H9 (cell line): ENCODE measurements around the gene MYH11. TPM values are rescaled to one million over a fixed set of nuclear protein-coding genes. Genes with fewer than 3 reads are reported as not detected.

Experiments used
- DNase-seq: peaks from one replicate; pipeline ENCODE4 v3.0.0-alpha.2; 2017
- H2AFZ ChIP-seq: one replicate; pipeline ENCODE4 v1.6.1; 2013; ENCODE audit warnings: mild to moderate bottlenecking, low read length, control low read depth, moderate library complexity
- H2AK5ac ChIP-seq: 2 replicates; pipeline ENCODE4 v1.6.1; 2013; ENCODE audit warnings: low read length, control low read depth, mixed read lengths; ENCODE audit not compliant: insufficient read length
- H2BK120ac ChIP-seq: one replicate; pipeline ENCODE4 v1.6.1; 2013; ENCODE audit warnings: low read depth, mild to moderate bottlenecking, low read length, control low read depth, inconsistent platforms; ENCODE audit not compliant: poor library complexity, severe bottlenecking
- H2BK12ac ChIP-seq: 2 replicates; pipeline ENCODE4 v1.6.1; 2013; ENCODE audit warnings: low read length, control low read depth, mixed read lengths, low read depth; ENCODE audit not compliant: insufficient read length
- H2BK15ac ChIP-seq: 2 replicates; pipeline ENCODE4 v1.6.1; 2013; ENCODE audit warnings: low read depth, low read length, control low read depth
- H2BK20ac ChIP-seq: one replicate; pipeline ENCODE4 v1.6.1; 2013; ENCODE audit warnings: low read depth, mild to moderate bottlenecking, low read length, control low read depth, inconsistent platforms; ENCODE audit not compliant: poor library complexity, severe bottlenecking
- H2BK5ac ChIP-seq: 2 replicates; pipeline ENCODE4 v1.6.1; 2013; ENCODE audit warnings: low read length, control low read depth, mixed read lengths; ENCODE audit not compliant: insufficient read length
- H3K14ac ChIP-seq: 2 replicates; pipeline ENCODE4 v1.6.1; 2013; ENCODE audit warnings: low read length, control low read depth; ENCODE audit not compliant: insufficient read depth
- H3K18ac ChIP-seq: 2 replicates; pipeline ENCODE4 v1.6.1; 2013; ENCODE audit warnings: low read depth, mild to moderate bottlenecking, mixed read lengths, low read length, control low read depth; ENCODE audit not compliant: insufficient read length
- H3K23ac ChIP-seq: 2 replicates; pipeline ENCODE4 v1.6.1; 2013; ENCODE audit warnings: low read length, control low read depth, mixed read lengths, low read depth; ENCODE audit not compliant: insufficient read length
- H3K23me2 ChIP-seq: 2 replicates; pipeline ENCODE4 v1.6.1; 2013; ENCODE audit warnings: low read depth, mild to moderate bottlenecking, mixed read lengths, low read length, control low read depth; ENCODE audit not compliant: insufficient read length, poor library complexity, severe bottlenecking
- H3K27ac ChIP-seq: 2 replicates; pipeline ENCODE4 v1.5.1; 2013; ENCODE audit warnings: low read length, control low read depth, mixed read lengths, low read depth; ENCODE audit not compliant: insufficient read length
- H3K27me3 ChIP-seq: 2 replicates; pipeline ENCODE4 v1.6.1; 2013; ENCODE audit warnings: low read length, control low read depth, inconsistent platforms; ENCODE audit not compliant: insufficient read depth
- H3K4ac ChIP-seq: 2 replicates; pipeline ENCODE4 v1.6.1; 2013; ENCODE audit warnings: low read depth, mild to moderate bottlenecking, control low read depth, inconsistent platforms, low read length, moderate library complexity
- H3K4me1 ChIP-seq: 2 replicates; pipeline ENCODE4 v1.6.1; 2013; ENCODE audit warnings: low read length, control low read depth, inconsistent platforms; ENCODE audit not compliant: insufficient read depth
- H3K4me2 ChIP-seq: 2 replicates; pipeline ENCODE4 v1.6.1; 2013; ENCODE audit warnings: low read length, control low read depth, mixed read lengths; ENCODE audit not compliant: insufficient read length, insufficient read depth
- H3K56ac ChIP-seq: 2 replicates; pipeline ENCODE4 v1.6.1; 2013; ENCODE audit warnings: low read depth, mild to moderate bottlenecking, mixed read lengths, low read length, control low read depth; ENCODE audit not compliant: insufficient read length
- H3K79me1 ChIP-seq: 2 replicates; pipeline ENCODE4 v1.6.1; 2013; ENCODE audit warnings: low read depth, mild to moderate bottlenecking, moderate library complexity, low read length, control low read depth, inconsistent platforms; ENCODE audit not compliant: insufficient read depth, poor library complexity, severe bottlenecking
- H3K79me2 ChIP-seq: 2 replicates; pipeline ENCODE4 v1.6.1; 2013; ENCODE audit warnings: low read length, control low read depth, inconsistent platforms; ENCODE audit not compliant: insufficient read depth
- H3K9ac ChIP-seq: 2 replicates; pipeline ENCODE4 v1.6.1; 2013; ENCODE audit warnings: low read length, control low read depth, mixed read lengths; ENCODE audit not compliant: insufficient read length; ENCODE audit errors: extremely low read depth
- H3K9me3 ChIP-seq: one replicate; pipeline ENCODE4 v1.6.1; 2013; ENCODE audit warnings: low read depth, low read length, inconsistent platforms; ENCODE audit not compliant: control insufficient read depth
- H3T11ph ChIP-seq: one replicate; pipeline ENCODE4 v1.6.1; 2013; ENCODE audit warnings: mild to moderate bottlenecking, low read length, control low read depth, inconsistent platforms
- H4K20me1 ChIP-seq: one replicate; pipeline ENCODE4 v1.6.1; 2013; ENCODE audit not compliant: control insufficient read depth, insufficient read length, insufficient read depth
- H4K5ac ChIP-seq: 2 replicates; pipeline ENCODE4 v1.6.1; 2013; ENCODE audit warnings: low read depth, mild to moderate bottlenecking, mixed read lengths, low read length, control low read depth; ENCODE audit not compliant: insufficient read length
- H4K8ac ChIP-seq: replicated peaks from 2 replicates; pipeline ENCODE4 v1.6.1; 2013; ENCODE audit warnings: low read length, control low read depth, mixed read lengths, low read depth; ENCODE audit not compliant: insufficient read length
- H4K91ac ChIP-seq: 2 replicates; pipeline ENCODE4 v1.6.1; 2013; ENCODE audit warnings: low read depth, mild to moderate bottlenecking, moderate library complexity, mixed read lengths, low read length, control low read depth; ENCODE audit not compliant: insufficient read length
- H3K27ac Mint-ChIP-seq, 3 experiments: 2 replicates in 2 of 3; 3 replicates in 1 of 3; pipeline ENCODE4 v1.8.0; 2020 to 2021; ENCODE audit warnings: mixed read lengths in 3 of 3, mild to moderate bottlenecking in 1 of 3, moderate library complexity in 1 of 3
- H3K27me3 Mint-ChIP-seq: 2 replicates; pipeline ENCODE4 v1.8.0; 2021; ENCODE audit warnings: low read depth, mild to moderate bottlenecking, moderate library complexity, mixed read lengths
- H3K36me3 Mint-ChIP-seq, 3 experiments: 2 replicates in 2 of 3; 3 replicates in 1 of 3; pipeline ENCODE4 v1.8.0; 2020 to 2021; ENCODE audit warnings: low read depth in 3 of 3, mixed read lengths in 3 of 3; ENCODE audit not compliant: insufficient read depth in 1 of 3
- H3K4me1 Mint-ChIP-seq, 2 experiments: 2 replicates each; pipeline ENCODE4 v1.8.0; 2020; ENCODE audit warnings: mixed read lengths in 2 of 2
- H3K4me3 Mint-ChIP-seq, 2 experiments: 2 replicates in 1 of 2; 3 replicates in 1 of 2; pipeline ENCODE4 v1.8.0; 2020 to 2021; ENCODE audit warnings: mild to moderate bottlenecking in 2 of 2, mixed read lengths in 2 of 2, moderate library complexity in 1 of 2
- H3K9me3 Mint-ChIP-seq, 2 experiments: 2 replicates in 1 of 2; 3 replicates in 1 of 2; pipeline ENCODE4 v1.8.0; 2020; ENCODE audit warnings: mild to moderate bottlenecking in 2 of 2, mixed read lengths in 2 of 2, moderate library complexity in 1 of 2
- CTCF ChIP-seq: fragments of 200-600 bp; sonication (generic); conservative IDR thresholded peaks from 3 replicates; pipeline ENCODE4 v1.8.0; 2021; ENCODE audit warnings: antibody characterized with exemption, mild to moderate bottlenecking
- WGBS: extraction: QIAGEN DNeasy Blood & Tissue Kit; methylation state at CpG from one replicate; pipeline ENCODE4 v1.1.7; 2013; ENCODE audit warnings: missing lambda C conversion rate, low lambda C conversion rate, mixed read lengths; ENCODE audit not compliant: insufficient read length; ENCODE audit errors: extremely low coverage; 5-methylcytosine and 5-hydroxymethylcytosine counted together
- total RNA-seq: library from RNA; stranded (reverse); gene quantifications from 2 replicates; pipeline ENCODE4 v1.2.1, GENCODE V29; 2021

The MYH11 gene
- total RNA-seq, 1 experiment from 2014 or later, result 0.42 TPM

DNA sequence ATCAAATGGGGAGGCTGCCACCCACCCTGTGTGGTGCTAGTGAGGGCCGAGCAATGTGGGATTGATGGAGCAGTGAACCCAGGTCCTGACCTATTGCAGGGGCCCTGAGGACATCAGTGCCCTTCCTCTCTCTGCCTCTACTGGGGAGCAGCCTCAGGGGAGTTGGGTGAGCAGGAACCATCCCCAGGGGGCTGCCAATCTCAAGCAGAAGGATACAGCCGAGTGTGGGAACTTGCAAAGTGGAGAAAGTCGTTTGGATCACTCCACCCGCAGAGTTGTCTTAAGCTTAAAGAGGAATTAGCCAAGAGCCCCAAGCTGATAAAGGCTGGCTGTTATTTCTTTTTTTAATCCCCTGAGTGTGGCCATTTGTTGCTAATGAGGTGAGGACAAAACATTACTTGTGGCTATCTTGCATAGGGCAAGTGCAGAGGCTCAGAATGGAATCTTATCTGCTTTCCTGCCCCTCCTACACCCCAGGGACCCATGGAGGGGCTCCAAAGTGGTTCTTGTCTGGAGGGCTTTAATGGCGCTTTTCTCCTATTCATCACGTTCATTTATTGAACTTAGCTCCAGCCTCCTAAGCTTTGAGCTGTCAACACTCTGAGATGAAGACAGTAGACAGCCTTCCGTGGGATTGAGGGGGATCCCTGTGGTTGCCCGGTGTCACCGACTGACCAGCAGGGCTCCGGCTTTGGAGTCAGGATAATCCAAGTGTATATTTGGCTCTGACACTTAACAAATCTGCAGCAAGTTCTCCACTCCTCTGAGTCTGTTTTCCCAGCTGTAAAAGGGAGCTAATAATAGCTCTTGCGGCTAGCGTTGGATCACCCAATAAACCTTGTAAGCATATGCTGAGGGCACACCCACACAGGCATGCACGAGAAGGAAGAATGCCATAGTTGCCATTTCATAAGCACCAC is 45.1 kb downstream of the MYH11 start:
- H3K27me3 ChIP-seq, result no peaks in the 10 kb centered on the region
- no peak overlapping the region for H2BK20ac ChIP-seq
- H3K4me2 ChIP-seq, result no peak overlapping the region
- peaks cover 15 to 22% of the 10 kb centered on the region in 2 experiments for H3K4me1 Mint-ChIP-seq
- H4K20me1 ChIP-seq, result no peaks in the 10 kb centered on the region
- H3K27ac Mint-ChIP-seq, result no peak overlapping the region
- H3K9me3 ChIP-seq, result no peaks in the 10 kb centered on the region
- H3K56ac ChIP-seq, result no peak overlapping the region
- no peak overlapping the region for H4K5ac ChIP-seq
- DNase-seq, result no peak
- H3K4ac ChIP-seq, result no peak overlapping the region
- H3K36me3 Mint-ChIP-seq, result peaks cover 0 to 5% (median 0%) of the 10 kb centered on the region in 3 experiments; a peak in 2 of 7 replicates
- no peak overlapping the region for H3K9ac ChIP-seq
- H2AK5ac ChIP-seq, result no peak overlapping the region
- H3K18ac ChIP-seq, result no peak overlapping the region
- H3K4me1 ChIP-seq, result no peaks in the 10 kb centered on the region
- peaks cover 13 to 14% of the 10 kb centered on the region in 2 experiments; a peak in 3 of 5 replicates for H3K9me3 Mint-ChIP-seq
- no peak overlapping the region for H3T11ph ChIP-seq
- no peaks in the 10 kb centered on the region for H3K79me1 ChIP-seq
- H3K27me3 Mint-ChIP-seq, result peaks cover 10% of the 10 kb centered on the region; the same call in 1 of the 2 replicates
- H2BK120ac ChIP-seq, result no peak overlapping the region
- no peak for TF ChIP-seq CTCF
- H4K8ac ChIP-seq, result no peak overlapping the region
- H3K4me3 Mint-ChIP-seq, result no peak overlapping the region
- H2BK12ac ChIP-seq, result no peak overlapping the region
- no peak overlapping the region for H3K27ac ChIP-seq
- no peak overlapping the region for H2BK5ac ChIP-seq
- no peaks in the 10 kb centered on the region for H3K79me2 ChIP-seq
- no peak overlapping the region for H2BK15ac ChIP-seq
- no peaks in the 10 kb centered on the region for H3K23me2 ChIP-seq
- no CpG with 5 or more reads among the region's 13 CpGs for WGBS
- H4K91ac ChIP-seq, result no peak overlapping the region
- no peak overlapping the region for H2AFZ ChIP-seq
- no peak overlapping the region for H3K14ac ChIP-seq
- H3K23ac ChIP-seq, result no peak overlapping the region
